GM23248 (cell line): ENCODE data around the gene SPPL2B.

ENCODE experiments used
- EZH2 ChIP-seq: fragments of 200-600 bp; sonication (generic); IDR thresholded peaks from 2 replicates; pipeline ENCODE4 v1.6.1; 2018; ENCODE audit warnings: antibody characterized with exemption, mild to moderate bottlenecking; ENCODE audit not compliant: insufficient read depth, poor library complexity, severe bottlenecking
- EZH2phosphoT487 ChIP-seq: fragments of 200-600 bp; sonication (generic); IDR thresholded peaks from 2 replicates; pipeline ENCODE4 v1.6.1; 2018; ENCODE audit warnings: antibody characterized with exemption, moderate library complexity, mild to moderate bottlenecking, low read depth; ENCODE audit not compliant: insufficient read depth

DNA sequence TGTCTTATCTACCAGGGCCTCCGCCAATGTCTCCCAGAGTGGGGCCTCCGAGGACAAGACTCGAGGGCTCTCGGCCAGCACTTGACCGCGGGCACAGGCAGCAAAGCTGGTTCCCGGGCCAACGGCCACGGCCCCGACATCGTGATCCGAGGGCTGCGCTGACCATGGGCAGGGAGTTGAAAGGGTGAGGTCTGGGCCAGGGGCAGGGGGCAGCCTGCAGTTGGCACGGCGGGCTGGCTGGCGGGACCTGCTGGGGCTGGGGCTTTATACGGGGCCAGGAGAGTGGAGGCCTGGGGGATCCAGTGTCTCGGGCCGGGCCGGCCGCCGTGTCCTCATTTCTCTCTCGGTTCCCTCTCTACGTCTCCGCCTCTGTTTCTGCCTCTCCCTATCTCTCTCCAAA, 10.7 kb upstream of the SPPL2B start:
- TF ChIP-seq EZH2 (no peak), EZH2phosphoT487 (no peak)
